CD4-positive, alpha-beta T cell (primary cell): ENCODE measurements around the gene G3BP1. TPM values are rescaled to one million over a fixed set of nuclear protein-coding genes. Genes with fewer than 3 reads are reported as not detected.
A peak's percentile ranks its signal among the peaks of the same experiment; 100 is the strongest.

Experiments
- ATAC-seq: fragments of 200-7000 bp; cut with Tn5 transposase; one replicate; pipeline ENCODE4 v1.10.0; 2022; ENCODE audit warnings: mild to moderate bottlenecking; ENCODE audit not compliant: poor library complexity
- CTCF ChIA-PET: fragments of 350-600 bp; sonication (Branson Sonifier 250); formaldehyde crosslinking; loops from one replicate; lab custom pipeline; 2021; ENCODE audit warnings: antibody characterized with exemption, inconsistent platforms; lab: Charles Lee
- POLR2A ChIA-PET: fragments of 350-600 bp; sonication (Branson Sonifier 250); formaldehyde crosslinking; loops from one replicate; lab custom pipeline; 2021; ENCODE audit warnings: antibody characterized with exemption, inconsistent platforms; lab: Charles Lee
- DNase-seq, 14 experiments: peaks; one replicate each; pipeline ENCODE4 v3.0.0-alpha.2; 2013 to 2020; ENCODE audit warnings: mixed read lengths in 2 of 14
- H3K27ac ChIP-seq, 2 donors: one replicate each; pipeline versions ENCODE4 v1.5.1 to v1.7.0; 2013; ENCODE audit warnings: low read length in 2 of 2, low read depth in 1 of 2, mild to moderate bottlenecking in 1 of 2
- H3K27me3 ChIP-seq, 2 experiments: 1 replicate in 1 of 2; 2 replicates in 1 of 2; pipeline versions ENCODE4 v1.6.1 to v1.7.0; 2013; ENCODE audit warnings: low read length in 2 of 2, control low read depth in 1 of 2, mild to moderate bottlenecking in 1 of 2, moderate library complexity in 1 of 2; ENCODE audit not compliant: insufficient read depth in 2 of 2, control insufficient read depth in 1 of 2
- H3K36me3 ChIP-seq: one replicate; pipeline ENCODE4 v1.6.1; 2013; ENCODE audit warnings: low read length, control low read depth; ENCODE audit not compliant: insufficient read depth
- H3K4me1 ChIP-seq: one replicate; pipeline ENCODE4 v1.6.1; 2013; ENCODE audit warnings: low read length, control low read depth; ENCODE audit not compliant: insufficient read depth
- H3K4me3 ChIP-seq: one replicate; pipeline ENCODE4 v1.5.1; 2013; ENCODE audit warnings: mild to moderate bottlenecking, low read length, moderate library complexity
- H3K9me3 ChIP-seq, 2 experiments: 1 replicate in 1 of 2; 2 replicates in 1 of 2; pipeline versions ENCODE4 v1.6.1 to v1.7.0; 2013; ENCODE audit warnings: low read length in 2 of 2, mild to moderate bottlenecking in 2 of 2, control low read depth in 1 of 2, moderate library complexity in 1 of 2; ENCODE audit not compliant: control insufficient read depth in 1 of 2, insufficient read depth in 1 of 2
- H3K27ac Mint-ChIP-seq: one replicate; pipeline ENCODE4 v1.8.0; 2020; ENCODE audit warnings: mixed read lengths
- H3K27me3 Mint-ChIP-seq: one replicate; pipeline ENCODE4 v1.8.0; 2021; ENCODE audit warnings: mixed read lengths
- H3K36me3 Mint-ChIP-seq: one replicate; pipeline ENCODE4 v1.8.0; 2021; ENCODE audit warnings: low read depth, mixed read lengths
- H3K4me1 Mint-ChIP-seq: one replicate; pipeline ENCODE4 v1.8.0; 2021; ENCODE audit warnings: low read depth, mixed read lengths
- H3K4me3 Mint-ChIP-seq: one replicate; pipeline ENCODE4 v1.8.0; 2020; ENCODE audit warnings: mild to moderate bottlenecking, mixed read lengths
- H3K9me3 Mint-ChIP-seq: one replicate; pipeline ENCODE4 v1.8.0; 2020; ENCODE audit warnings: mixed read lengths
- CTCF ChIP-seq: fragments of 200-600 bp; IDR thresholded peaks from one replicate; pipeline ENCODE4 v1.8.0; 2022; ENCODE audit warnings: antibody characterized with exemption, mild to moderate bottlenecking
- intact Hi-C, 2 experiments: fragments of 100-400 bp; cut with DNase I in 1 of 2; cut with micrococcal nuclease in 1 of 2; formaldehyde crosslinking; loops; one replicate each; pipeline versions ENCODE4 v1.15.1 to v1.9.0; 2023 to 2025; cut with DNase I, micrococcal nuclease
- total RNA-seq, 174 experiments: library from RNA in 2 of 174; stranded (reverse) in 2 of 174; gene quantifications; one replicate each; pipeline ENCODE4 v1.2.3 and lab custom pipeline; 2021 to 2026

The G3BP1 gene
- total RNA-seq, 2 experiments from 2014 or later = 82.3 to 83.9 TPM

- Histone ChIP-seq H3K27me3 (no peaks in the 10 kb centered on the region), H3K4me1 (peaks cover 22% of the 10 kb centered on the region), H3K36me3 (peaks cover 29% of the 10 kb centered on the region), H3K4me3 (no peak overlapping the region), H3K9me3 (no peaks in the 10 kb centered on the region), H3K27ac (no peak overlapping the region)
- no peak for TF ChIP-seq CTCF
- Mint-ChIP-seq H3K27me3 (no peaks in the 10 kb centered on the region), H3K36me3 (peaks cover 52% of the 10 kb centered on the region), H3K4me1 (peaks cover 20% of the 10 kb centered on the region), H3K4me3 (no peak overlapping the region), H3K27ac (no peak overlapping the region), H3K9me3 (no peaks in the 10 kb centered on the region)
- ATAC-seq = no peak
- CTCF ChIA-PET = interaction anchor here (0.9 to 1.8 kb wide), 2 partner anchors 30 to 82 kb away, joined by 5 to 9 read pairs; partner anchors contain the start of gene G3BP1
- DNase-seq = no peak
- POLR2A ChIA-PET = interaction anchor here (1.0 to 1.1 kb wide), 2 partner anchors 18 to 30 kb away, joined by 4 read pairs; partner anchors contain the start of gene ATOX1
- intact Hi-C loops = loop anchor here (2.0 to 10.0 kb wide), 3 partner anchors 82 to 294 kb away; partner anchors contain the start of gene SLC36A1 (in 1 of the 2)
Observed at GRCh38 chr5:151740958-151741373, 30.8 kb upstream of the G3BP1 start.

GRCh38 chr5:151741678-151742423 lies 29.9 kb upstream of the G3BP1 start:
- Histone ChIP-seq H3K27me3 (no peaks in the 10 kb centered on the region), H3K4me3 (no peak overlapping the region), H3K9me3 (no peaks in the 10 kb centered on the region), H3K36me3 (peaks cover 32% of the 10 kb centered on the region), H3K27ac (no peak overlapping the region), H3K4me1 (peaks cover 31% of the 10 kb centered on the region)
- Mint-ChIP-seq H3K9me3 (no peaks in the 10 kb centered on the region), H3K27ac (no peak overlapping the region), H3K27me3 (no peaks in the 10 kb centered on the region), H3K36me3 (peaks cover 49% of the 10 kb centered on the region), H3K4me3 (no peak overlapping the region), H3K4me1 (peaks cover 29% of the 10 kb centered on the region)
- CTCF ChIA-PET = no interaction called here
- no peak for TF ChIP-seq CTCF
- intact Hi-C loops = loop anchor here (1.0 to 10.0 kb wide), 4 partner anchors 83 to 295 kb away; partner anchors contain the start of gene SLC36A1 (in 1 of the 2)
- no peak for DNase-seq
- no peak for ATAC-seq
- POLR2A ChIA-PET = interaction anchor here (0.6 to 1.1 kb wide), 3 partner anchors 17 to 401 kb away, joined by 3 to 4 read pairs (median 4); partner anchors contain the start of gene ATOX1

DNA sequence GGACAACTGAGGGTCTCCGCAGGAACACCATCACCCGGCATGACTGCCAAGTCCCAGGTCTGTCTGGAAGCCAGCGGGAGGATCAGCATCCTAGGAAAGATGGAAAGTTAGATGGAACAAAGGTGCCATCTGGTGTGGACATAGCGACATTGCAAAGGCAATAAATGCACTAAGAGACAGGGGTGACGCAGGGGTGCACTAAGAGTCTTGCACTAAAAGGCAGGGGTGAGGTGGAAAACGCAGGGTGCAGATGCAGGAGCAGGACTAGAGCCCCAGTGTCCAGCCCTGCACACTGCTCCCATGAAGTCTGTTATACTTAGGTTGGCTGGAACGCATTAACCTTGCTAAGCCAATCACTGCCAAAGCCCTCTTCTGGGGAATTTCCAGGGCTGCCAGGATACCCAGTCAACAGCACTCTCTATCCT lies 28.9 kb upstream of the G3BP1 start:
- no peak for TF ChIP-seq CTCF
- Histone ChIP-seq H3K9me3 (no peaks in the 10 kb centered on the region), H3K27me3 (no peaks in the 10 kb centered on the region), H3K27ac (no peak overlapping the region), H3K4me3 (no peak overlapping the region), H3K4me1 (peaks cover 33% of the 10 kb centered on the region), H3K36me3 (peaks cover 27% of the 10 kb centered on the region)
- ChIA-PET CTCF (interaction anchor here (0.5 kb wide), 1 partner anchor 1427 kb away, joined by 3 read pairs; no protein-coding TSS in a partner anchor), POLR2A (no interaction called here)
- Mint-ChIP-seq H3K27me3 (no peaks in the 10 kb centered on the region), H3K4me3 (no peak overlapping the region), H3K36me3 (peaks cover 42% of the 10 kb centered on the region), H3K9me3 (no peaks in the 10 kb centered on the region), H3K27ac (peak overlapping the region; percentile 5), H3K4me1 (peaks cover 34% of the 10 kb centered on the region)
- intact Hi-C loops = loop anchor here in 1 of 2 experiments (1.0 to 10.0 kb wide), 3 partner anchors 84 to 296 kb away; partner anchors contain the start of gene SLC36A1
- ATAC-seq = no peak
- no peak for DNase-seq
